NCI-H524 treated with DMSO at 0.1 percent for 48 hours (cell line): ENCODE measurements around the gene CHCHD3.
"Not testable (repeated sequence)": the region's sequence is repeated elsewhere in the genome, so short reads cannot be mapped to it uniquely, and the experiment has no call there.

Source experiments
- DNase-seq: peaks from one replicate; lab custom pipeline; 2025; lab: John Stamatoyannopoulos, UW

The CHCHD3 gene

DNA sequence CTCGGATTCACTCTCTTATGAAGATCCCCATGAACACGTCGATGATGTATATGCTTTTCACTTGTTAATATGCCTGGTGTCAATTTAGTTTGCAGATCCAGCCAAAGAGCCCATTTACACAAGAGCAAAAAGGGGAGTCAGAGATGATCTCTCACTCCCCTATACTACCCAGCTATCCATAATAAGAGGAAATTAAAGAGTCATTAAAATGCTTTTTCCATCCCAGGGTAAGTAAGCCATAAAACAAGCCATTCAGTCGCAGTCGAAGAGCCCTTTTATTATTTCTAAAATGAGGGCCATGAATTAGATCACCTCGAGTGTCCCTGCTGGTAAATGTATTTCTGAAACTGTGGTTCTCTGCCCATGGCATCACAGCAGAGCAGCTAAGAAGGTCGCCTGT, 41.2 kb downstream of the CHCHD3 start:
- no peak for DNase-seq

GRCh38 chr7:133040178-133040577, 41.7 kb downstream of the CHCHD3 start:
- no peak for DNase-seq

- DNase-seq: no peak
Measured at GRCh38 chr7:133039614-133040013, 42.3 kb downstream of the CHCHD3 start.

DNA sequence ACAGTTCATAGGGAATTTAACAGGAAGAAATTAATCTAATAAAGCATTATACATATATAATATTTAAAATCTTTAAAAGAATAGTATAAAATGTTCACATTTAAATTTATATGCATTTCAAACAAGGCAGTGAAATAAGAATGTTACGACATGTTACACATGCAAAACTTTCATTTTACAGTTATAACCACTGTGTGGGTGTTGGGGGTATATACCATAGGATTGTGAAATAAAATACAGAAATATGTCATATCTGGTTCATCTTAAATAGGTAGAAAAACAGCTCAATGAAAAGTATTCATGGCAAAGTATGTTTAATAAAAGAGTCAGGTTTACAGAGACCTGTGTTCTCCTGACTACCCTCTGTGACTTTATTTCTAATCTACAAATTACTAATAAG, 45.6 kb downstream of the CHCHD3 start:
- no peak for DNase-seq

DNA sequence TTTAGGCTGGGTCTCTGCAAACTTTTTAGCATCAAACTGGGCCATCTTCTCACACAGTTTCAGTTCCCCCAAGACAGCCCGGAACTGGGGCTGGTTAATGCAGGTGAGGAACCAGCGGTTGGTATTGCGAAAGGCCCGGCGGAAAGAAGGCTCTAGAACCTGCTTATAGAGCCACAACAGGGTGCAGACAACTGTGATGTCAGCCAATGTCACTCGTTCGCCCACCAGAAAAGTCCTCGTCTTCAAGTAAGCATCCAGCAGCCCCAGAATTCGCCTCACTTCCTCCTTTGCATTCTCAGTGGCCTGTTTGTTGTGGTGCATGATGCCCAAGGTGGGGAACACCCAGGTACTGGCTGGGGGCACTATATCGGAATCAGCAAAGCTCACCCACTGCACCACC, 46.6 kb downstream of the CHCHD3 start:
- not testable (repeated sequence) for DNase-seq

DNA sequence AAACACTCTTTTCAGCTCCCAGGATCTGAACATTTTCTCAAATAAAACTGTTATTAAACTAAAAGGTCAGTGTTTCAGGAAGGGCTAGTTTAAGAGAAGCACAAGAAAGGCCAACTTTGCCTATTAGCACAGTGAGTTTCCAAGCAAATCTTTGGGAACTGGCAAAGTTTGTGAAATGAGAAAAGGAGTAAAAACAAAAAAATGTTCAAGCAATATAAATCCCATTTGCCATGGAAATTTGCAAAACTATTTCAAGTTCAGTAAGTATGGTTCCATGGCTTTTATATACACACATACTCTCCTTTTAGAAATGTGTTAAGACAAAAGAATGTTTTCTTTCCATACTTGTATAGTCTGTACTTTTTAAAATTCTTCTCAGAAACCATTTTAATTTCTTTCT, 51.5 kb downstream of the CHCHD3 start:
- no peak for DNase-seq

- DNase-seq: no peak
Measured at GRCh38 chr7:133029463-133029862, 52.4 kb downstream of the CHCHD3 start.

DNA sequence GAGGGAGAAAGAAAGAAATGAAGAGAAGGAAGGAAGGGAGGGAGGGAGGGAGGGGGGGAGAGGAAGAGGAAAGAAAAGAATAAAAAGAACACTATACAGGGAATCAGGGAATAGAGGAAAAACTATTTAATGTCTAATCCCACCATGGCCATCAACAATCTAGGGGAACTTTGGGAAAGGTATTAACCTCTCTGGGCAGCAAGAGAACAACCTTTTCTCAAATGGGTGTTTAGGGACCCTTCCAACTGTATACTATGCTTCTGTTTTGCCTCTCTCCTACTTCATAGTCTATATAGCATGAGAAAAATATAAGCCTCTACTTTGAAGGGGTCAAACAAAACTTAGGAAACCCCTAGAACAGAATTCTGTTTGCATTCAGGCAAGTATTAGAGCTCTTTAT, 54.5 kb downstream of the CHCHD3 start:
- DNase-seq: no peak

- DNase-seq: no peak
Measured at GRCh38 chr7:133026210-133026859, 55.6 kb downstream of the CHCHD3 start.

DNA sequence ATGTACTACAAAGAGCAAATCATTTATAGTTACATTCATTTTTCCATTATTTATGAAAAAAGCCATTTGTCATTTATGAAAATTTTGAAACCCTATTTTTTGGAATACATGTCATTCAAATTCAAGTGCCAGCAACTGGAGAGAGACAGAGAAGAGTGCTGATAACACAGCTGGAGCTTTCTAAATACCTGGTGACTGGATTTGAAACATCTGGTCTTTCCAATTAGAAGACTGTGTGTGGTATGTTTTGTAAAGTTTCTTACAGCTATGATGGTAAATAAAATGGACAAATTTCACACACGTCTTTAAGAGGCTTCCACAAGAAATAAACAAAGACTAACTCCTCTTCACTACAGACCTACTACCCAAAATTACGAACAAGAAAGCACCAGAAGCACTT, 56.8 kb downstream of the CHCHD3 start:
- no peak for DNase-seq

- no peak for DNase-seq
Measured at GRCh38 chr7:133024596-133024995, 57.3 kb downstream of the CHCHD3 start.

DNA sequence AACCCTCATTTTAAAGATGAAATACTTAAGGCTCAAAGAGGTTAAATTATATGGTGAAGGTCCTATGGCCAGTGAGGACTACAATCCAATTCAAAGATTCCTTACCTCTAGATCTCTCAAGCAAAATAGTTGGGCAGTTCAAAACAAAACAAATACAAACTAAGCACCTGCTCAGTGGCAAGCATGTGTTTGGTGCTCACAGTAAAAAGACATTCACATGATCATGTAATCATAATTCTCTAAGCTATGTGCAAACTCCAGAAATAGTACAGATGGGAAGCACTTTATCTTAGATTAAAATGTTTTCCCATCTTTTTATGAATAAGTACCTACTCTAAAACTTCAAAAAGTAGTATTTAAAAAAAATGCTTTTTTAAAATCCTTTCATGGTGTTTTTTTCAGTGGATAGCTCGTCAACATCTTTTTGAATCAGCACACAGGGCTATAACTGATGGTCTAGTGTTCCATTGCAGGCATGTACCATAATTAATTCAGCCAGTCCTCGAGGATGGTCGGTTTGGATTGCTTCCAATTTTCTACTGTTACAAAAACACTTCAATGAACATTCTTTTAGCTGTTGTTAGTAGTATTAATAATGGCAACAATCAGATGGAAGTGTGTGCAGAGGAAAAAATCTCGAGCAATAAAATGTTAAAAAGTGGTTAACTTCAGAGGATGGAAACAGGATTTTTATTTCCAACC, 58.4 kb downstream of the CHCHD3 start:
- no peak for DNase-seq

DNA sequence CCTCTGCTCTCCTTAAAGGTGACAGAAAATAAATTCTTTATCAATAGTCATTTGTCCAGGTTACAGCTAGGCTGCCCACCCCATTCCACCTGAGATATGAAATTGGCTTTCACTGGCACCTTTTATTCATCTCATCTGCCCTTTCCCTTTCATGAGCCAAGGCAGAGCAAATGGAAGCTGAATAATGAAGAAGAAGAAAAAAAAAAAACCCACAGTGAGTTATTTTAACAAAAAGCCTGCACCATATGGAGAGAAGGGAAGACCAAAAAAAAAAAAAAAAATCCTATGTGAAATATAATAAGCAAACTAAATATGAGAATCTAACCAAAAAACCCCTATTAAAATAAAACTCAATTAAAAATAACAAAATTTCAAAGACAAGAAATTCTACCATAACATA, 59.2 kb downstream of the CHCHD3 start:
- DNase-seq: no peak

DNA sequence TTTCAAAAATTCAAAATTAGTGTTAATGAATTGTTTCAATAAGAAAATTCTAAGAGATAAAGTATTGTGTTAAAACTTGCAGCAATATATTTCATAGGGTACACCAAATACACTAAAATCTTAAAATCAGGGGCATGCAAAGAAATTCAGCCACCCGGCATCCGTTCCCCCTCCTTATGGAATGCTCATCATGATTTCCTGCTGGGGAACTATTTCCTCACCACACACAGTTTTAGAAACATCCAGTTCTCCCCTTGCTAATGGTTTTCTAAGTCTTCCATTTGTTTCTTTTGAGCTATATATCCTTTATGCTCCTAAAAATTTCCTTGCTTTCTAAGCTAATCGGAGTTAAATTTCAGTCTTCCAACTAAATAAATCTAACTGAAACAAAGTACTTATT, 60.7 kb downstream of the CHCHD3 start:
- DNase-seq: no peak

DNA sequence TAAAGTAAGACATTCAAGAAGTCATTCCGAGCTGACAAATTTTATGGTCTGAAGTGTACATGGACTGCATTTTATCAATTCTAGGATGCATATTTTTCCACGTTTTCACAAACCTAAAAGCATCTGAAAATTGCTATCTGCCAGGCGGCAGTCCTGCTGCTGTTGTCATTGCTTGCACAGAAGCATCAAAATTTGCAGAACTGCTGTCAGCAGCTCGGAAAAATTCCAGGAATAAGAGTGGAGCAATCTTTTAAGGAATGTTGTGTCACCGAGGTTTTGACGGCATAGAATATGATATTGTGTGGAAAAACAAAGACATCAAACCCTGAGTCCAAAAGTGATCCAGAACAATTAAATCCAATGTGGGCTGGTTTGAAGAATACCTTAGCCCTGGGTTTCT, 61.4 kb downstream of the CHCHD3 start:
- no peak for DNase-seq

- no peak for DNase-seq
Measured at GRCh38 chr7:133019590-133019989, 62.3 kb downstream of the CHCHD3 start.

GRCh38 chr7:133016604-133017003, 65.3 kb downstream of the CHCHD3 start:
- no peak for DNase-seq

GRCh38 chr7:133015888-133016287, 66.0 kb downstream of the CHCHD3 start:
- DNase-seq: no peak

DNA sequence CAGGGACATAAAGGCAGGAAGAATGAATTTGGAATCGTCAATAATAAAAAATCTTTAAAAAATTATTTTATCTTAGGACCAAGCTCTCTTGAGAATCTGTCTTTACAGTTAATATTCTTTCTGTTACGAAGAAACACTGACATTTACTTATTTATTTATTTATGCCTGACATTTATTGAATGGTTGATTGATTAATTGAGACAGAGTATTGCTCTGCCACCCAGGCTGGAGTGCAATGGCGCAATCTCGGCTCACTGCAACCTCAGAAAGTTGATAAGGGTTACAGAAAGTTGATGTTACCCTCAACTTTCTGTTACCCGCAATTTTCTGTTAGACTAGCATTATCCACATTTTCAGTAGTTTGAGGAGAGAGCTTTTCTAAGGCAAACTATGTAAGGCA, 70.1 kb downstream of the CHCHD3 start:
- no peak for DNase-seq

DNA sequence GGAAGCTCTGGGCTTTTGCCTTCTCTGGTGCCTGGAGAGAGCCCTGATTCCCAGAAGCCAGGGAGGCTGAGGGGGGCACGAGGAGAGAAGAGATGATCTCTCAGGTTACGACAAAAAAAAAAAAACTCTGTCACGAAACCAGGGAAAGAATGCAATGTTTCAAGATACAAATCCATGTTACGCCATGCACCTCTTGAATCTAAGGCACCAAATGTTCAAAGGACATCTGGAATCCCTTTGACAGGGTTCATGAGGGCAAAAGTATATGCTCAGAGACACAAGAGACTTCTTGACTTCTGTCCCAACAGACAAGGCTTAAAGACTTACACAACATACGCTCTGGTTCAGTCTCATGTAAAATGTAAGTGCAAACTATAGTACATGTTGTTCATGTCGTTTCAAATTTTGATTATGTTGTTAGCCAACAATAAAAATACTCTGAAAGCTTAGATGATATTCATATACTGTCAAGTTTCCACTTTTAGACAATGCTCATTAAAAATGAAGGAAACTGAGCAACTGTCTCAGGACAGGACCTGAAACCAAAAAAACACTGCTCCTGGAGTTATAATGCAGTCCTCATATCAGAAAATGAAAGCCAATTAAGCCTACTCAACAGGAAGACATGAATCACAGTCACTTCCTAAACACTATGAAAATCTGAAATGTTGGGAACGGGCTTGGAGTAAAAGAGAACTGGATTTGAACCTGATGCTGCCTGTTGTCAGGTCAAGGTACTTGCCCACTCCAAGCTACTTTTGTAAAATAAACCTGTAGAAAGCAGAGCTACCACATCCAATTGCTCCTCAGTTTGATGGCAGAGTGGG, 72.3 kb downstream of the CHCHD3 start:
- DNase-seq: no peak

DNA sequence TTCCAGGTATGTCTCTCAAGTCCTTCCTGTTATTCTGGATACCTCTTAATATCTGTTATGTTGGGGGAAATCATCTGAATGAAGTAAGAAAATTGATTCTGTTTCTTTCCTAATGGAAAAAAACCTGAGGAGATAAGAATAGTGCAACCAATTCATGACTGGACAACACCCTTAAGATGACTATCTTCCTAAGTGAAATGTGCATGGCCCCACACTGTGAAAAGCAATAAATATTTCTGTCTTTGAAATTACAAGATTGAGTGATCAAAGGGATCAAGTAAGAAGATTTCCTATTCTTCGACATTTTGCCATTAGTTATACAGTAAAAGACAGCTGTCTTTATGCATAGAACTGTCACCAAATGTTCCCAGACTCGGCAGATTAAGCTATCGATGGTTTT, 73.9 kb downstream of the CHCHD3 start:
- no peak for DNase-seq

DNA sequence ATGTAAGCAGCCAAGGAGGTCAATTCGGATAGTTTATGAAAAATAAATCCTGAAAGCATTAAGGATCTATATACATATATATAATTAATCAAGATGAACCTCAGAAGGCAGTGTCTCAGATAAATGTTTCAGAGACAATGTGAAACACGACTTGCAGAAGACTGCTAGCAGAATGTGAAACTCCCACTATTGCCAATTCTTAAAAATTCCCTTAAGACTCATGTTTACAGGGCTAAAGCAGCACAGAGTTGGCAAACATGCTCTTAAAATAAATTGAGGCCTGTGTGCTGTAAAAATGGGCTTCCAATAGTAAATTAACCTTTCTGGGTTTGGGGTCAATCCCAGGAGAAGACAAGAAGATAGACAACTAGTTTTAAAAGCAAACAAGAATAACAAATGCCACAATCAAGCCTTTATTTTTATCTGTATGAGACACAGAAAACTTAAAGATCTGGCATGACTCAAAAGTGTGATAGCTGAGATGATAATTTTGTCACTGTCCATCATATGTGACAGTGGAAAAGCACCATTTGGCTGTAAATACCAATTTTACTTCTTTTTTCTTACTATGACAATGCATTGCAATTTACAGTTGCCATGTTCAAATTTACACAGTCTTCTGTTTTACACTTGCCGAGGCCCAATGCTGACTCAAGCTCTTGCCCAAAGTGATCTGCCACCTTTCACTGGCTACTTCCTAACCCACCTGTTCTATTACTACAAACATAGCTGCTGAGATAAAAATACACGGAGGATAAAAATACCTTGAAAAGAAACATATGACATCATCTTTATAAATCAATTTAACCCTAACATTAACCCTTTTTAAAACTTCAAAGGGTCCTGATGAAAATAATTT, 78.6 kb downstream of the CHCHD3 start:
- no peak for DNase-seq
